Keratinocyte (primary cell): ENCODE results near the gene JAKMIP1. TPM values are rescaled to one million over a fixed set of nuclear protein-coding genes. Genes with fewer than 3 reads are reported as not detected.

Source experiments
- DNase-seq: peaks from one replicate; pipeline ENCODE4 v3.0.0-alpha.2; 2011; ENCODE audit warnings: low read depth, missing footprints, low spot score
- FAIRE-seq: peaks from 2 replicates; lab custom pipeline; 2011; peaks lifted over from hg19 to GRCh38; lab: Jason Lieb, UNC
- H2AFZ ChIP-seq: 2 replicates; pipeline ENCODE4 v1.6.0; 2012; ENCODE audit warnings: low read length, control low read depth, inconsistent platforms; ENCODE audit not compliant: control insufficient read depth
- H3K27ac ChIP-seq: 2 replicates; pipeline ENCODE4 v1.5.1; 2011; ENCODE audit warnings: low read length; ENCODE audit not compliant: control insufficient read depth, insufficient read depth
- H3K27me3 ChIP-seq: 3 replicates; pipeline ENCODE4 v1.6.0; 2011; ENCODE audit warnings: low read length; ENCODE audit not compliant: control insufficient read depth, insufficient read depth; ENCODE audit errors: extremely low read depth
- H3K36me3 ChIP-seq, 2 experiments: 2 replicates in 1 of 2; 3 replicates in 1 of 2; pipeline ENCODE4 v1.5.1; 2011; ENCODE audit warnings: low read length in 2 of 2, mild to moderate bottlenecking in 1 of 2; ENCODE audit not compliant: control insufficient read depth in 2 of 2, insufficient read depth in 2 of 2; ENCODE audit errors: extremely low read depth in 1 of 2
- H3K4me1 ChIP-seq: 3 replicates; pipeline ENCODE4 v1.5.1; 2011; ENCODE audit warnings: low read length; ENCODE audit not compliant: control insufficient read depth, insufficient read depth; ENCODE audit errors: extremely low read depth
- H3K4me2 ChIP-seq: 3 replicates; pipeline ENCODE4 v1.6.0; 2011; ENCODE audit warnings: low read depth, low read length; ENCODE audit not compliant: control insufficient read depth, insufficient read depth; ENCODE audit errors: extremely low read depth
- H3K4me3 ChIP-seq, 3 experiments: fragments of 200-600 bp in 1 of 3; sonication (generic) in 1 of 3; 2 replicates in 2 of 3; 3 replicates in 1 of 3; pipeline ENCODE4 v1.5.1; 2011 to 2016; ENCODE audit warnings: low read length in 3 of 3, mild to moderate bottlenecking in 3 of 3, control low read depth in 2 of 3, inconsistent platforms in 1 of 3, low read depth in 1 of 3, mixed read lengths in 1 of 3, mixed run types in 1 of 3, moderate library complexity in 1 of 3; ENCODE audit not compliant: control insufficient read depth in 2 of 3, insufficient read depth in 2 of 3; ENCODE audit errors: extremely low read depth in 1 of 3
- H3K79me2 ChIP-seq: 2 replicates; pipeline ENCODE4 v1.6.0; 2012; ENCODE audit warnings: low read length; ENCODE audit not compliant: control insufficient read depth, insufficient read depth
- H3K9ac ChIP-seq: 3 replicates; pipeline ENCODE4 v1.6.0; 2011; ENCODE audit warnings: low read length; ENCODE audit not compliant: control insufficient read depth, insufficient read depth; ENCODE audit errors: extremely low read depth
- H3K9me1 ChIP-seq: 3 replicates; pipeline ENCODE4 v1.6.0; 2011; ENCODE audit warnings: low read length; ENCODE audit not compliant: control insufficient read depth, insufficient read depth; ENCODE audit errors: extremely low read depth
- H3K9me3 ChIP-seq: 2 replicates; pipeline ENCODE4 v1.5.1; 2012; ENCODE audit warnings: low read depth, low read length; ENCODE audit not compliant: control insufficient read depth
- H4K20me1 ChIP-seq: 3 replicates; pipeline ENCODE4 v1.6.0; 2011; ENCODE audit warnings: low read length; ENCODE audit not compliant: control insufficient read depth, insufficient read depth; ENCODE audit errors: extremely low read depth
- EZH2 ChIP-seq: IDR thresholded peaks from one replicate; pipeline ENCODE4 v1.6.1; 2012; ENCODE audit warnings: inconsistent platforms, mild to moderate bottlenecking, low read length, moderate library complexity
- dilution Hi-C: fragments of 300-500 bp; cut with MboI; formaldehyde crosslinking; loops from one replicate; pipeline ENCODE4 v1.7.0; 2020; ENCODE audit warnings: low sequenced_read_pairs; ENCODE audit not compliant: extremely low pct_ligation_motif_present
- polyA plus RNA-seq, 5 experiments: library from polyadenylated mRNA; depleted of rRNA in 3 of 5; stranded (reverse) in 3 of 5; stranded (forward) in 1 of 5; unstranded in 1 of 5; fragments of >200 nt; gene quantifications; 1 replicate in 1 of 5; 2 replicates in 3 of 5; 3 replicates in 1 of 5; pipeline versions ENCODE4 v1.2.1 to v1.2.3, GENCODE V29; 2011 to 2012; ENCODE audit warnings: missing spikeins in 2 of 5, low read depth in 1 of 5, low replicate concordance in 1 of 5
- TF ChIP-seq, protein P1 (sequence below), 3 experiments: IDR thresholded peaks in 1 of 3; conservative IDR thresholded peaks in 1 of 3; optimal IDR thresholded peaks in 1 of 3; 2 replicates in 2 of 3; 3 replicates in 1 of 3; pipeline versions ENCODE3 to v1.5.1; 2011; ENCODE audit warnings: low read length in 3 of 3, mild to moderate bottlenecking in 3 of 3, moderate library complexity in 2 of 3, control low read depth in 1 of 3, inconsistent platforms in 1 of 3; ENCODE audit not compliant: insufficient read depth in 2 of 3; ENCODE audit errors: extremely low read depth in 1 of 3

The JAKMIP1 gene
- polyA plus RNA-seq, 1 donor (not counting 4 experiments of a cell fraction or from before 2014, with no cell fraction given), result not detected

DNA sequence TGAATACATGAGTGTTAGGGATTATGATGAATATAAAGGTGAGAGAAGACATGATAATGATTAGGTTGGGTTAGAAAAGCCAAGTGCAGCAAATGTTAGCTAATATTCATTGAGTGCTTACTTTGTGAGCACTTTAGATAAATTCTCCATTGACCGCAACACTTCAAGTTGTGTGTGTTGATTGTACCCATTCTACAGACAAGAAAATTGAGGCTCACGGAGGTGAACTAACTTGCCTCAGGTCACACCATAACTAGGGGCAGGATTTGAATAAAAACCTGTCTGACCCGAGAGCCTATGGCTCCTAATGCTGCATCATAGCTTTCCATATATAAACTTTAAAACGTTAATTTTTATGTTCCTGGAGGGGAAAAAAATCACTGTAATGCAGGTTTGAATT, 167.0 kb downstream of the JAKMIP1 start:
- Histone ChIP-seq H2AFZ (no peak overlapping the region), H3K27ac (no peak overlapping the region), H3K9me1 (no peaks in the 10 kb centered on the region), H3K4me3 (no peak overlapping the region), H3K4me1 (no peaks in the 10 kb centered on the region), H3K36me3 (no peaks in the 10 kb centered on the region), H3K9ac (no peak overlapping the region), H3K4me2 (no peak overlapping the region), H3K9me3 (no peaks in the 10 kb centered on the region), H3K79me2 (no peaks in the 10 kb centered on the region), H3K27me3 (no peaks in the 10 kb centered on the region), H4K20me1 (no peaks in the 10 kb centered on the region)
- TF ChIP-seq, protein P1, sequence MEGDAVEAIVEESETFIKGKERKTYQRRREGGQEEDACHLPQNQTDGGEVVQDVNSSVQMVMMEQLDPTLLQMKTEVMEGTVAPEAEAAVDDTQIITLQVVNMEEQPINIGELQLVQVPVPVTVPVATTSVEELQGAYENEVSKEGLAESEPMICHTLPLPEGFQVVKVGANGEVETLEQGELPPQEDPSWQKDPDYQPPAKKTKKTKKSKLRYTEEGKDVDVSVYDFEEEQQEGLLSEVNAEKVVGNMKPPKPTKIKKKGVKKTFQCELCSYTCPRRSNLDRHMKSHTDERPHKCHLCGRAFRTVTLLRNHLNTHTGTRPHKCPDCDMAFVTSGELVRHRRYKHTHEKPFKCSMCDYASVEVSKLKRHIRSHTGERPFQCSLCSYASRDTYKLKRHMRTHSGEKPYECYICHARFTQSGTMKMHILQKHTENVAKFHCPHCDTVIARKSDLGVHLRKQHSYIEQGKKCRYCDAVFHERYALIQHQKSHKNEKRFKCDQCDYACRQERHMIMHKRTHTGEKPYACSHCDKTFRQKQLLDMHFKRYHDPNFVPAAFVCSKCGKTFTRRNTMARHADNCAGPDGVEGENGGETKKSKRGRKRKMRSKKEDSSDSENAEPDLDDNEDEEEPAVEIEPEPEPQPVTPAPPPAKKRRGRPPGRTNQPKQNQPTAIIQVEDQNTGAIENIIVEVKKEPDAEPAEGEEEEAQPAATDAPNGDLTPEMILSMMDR (optimal IDR thresholded peaks at IDR 0.05 in 1 of 3, IDR thresholded peaks at IDR 0.05 in 1 of 3, conservative IDR thresholded peaks at IDR 0.05 in 1 of 3; ENCODE audit: extremely low read depth in 1 of 3, insufficient read depth in 2 of 3, low read length in 3 of 3), result no peak
- no peak for TF ChIP-seq EZH2
- dilution Hi-C loops, result no loop called here
- DNase-seq (no peak), FAIRE-seq (no peak)

DNA sequence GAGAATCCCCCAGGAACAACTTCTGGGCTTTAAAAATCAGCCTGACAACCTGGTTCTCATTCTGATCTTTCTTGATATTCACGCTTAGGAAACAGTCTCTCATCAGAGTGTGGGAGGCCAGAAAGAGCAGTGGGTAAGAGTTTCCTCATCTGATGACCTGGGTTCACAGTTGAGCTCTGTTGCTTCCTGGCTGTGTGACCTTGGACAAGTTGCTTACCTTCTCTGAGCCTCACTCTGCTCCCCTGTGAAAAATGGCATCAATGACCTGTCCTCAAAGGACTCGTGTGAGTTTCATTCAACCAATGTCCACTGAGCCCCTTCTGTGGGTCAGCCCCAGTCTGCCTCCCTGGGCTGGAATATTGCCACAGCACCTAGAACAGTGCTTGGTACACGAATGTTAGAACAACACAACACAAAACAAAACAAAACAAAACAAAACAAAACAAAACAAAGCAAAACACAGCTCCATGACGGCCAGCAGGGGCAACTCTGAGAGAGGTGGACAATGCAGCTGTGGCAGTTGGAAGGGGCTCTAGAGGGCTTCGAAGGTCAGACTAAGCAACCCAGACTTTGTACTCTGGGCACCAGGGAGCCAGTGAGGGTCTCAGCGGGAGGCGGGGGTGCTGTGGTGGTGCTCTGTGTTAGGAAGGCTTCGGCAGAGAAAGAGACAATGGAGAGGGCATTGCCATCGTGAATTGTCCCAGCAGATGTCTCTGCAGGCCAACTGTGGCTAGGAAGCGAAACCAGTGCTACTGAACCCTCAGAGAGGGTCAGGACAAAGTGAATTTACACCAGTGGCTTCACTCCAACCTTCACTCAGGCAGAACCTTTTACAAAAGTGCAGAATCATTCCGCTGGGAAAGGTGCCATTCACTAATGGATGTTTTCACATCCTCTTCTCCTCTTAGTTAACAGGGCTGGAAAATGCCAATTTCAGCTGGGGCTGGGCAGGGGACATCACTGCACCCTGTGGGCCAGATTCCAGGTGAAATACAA, 167.8 kb downstream of the JAKMIP1 start:
- H3K9me1 ChIP-seq, result no peaks in the 10 kb centered on the region
- H3K9me3 ChIP-seq, result no peaks in the 10 kb centered on the region
- dilution Hi-C loops, result no loop called here
- no peaks in the 10 kb centered on the region for H3K4me1 ChIP-seq
- no peak for TF ChIP-seq EZH2
- H3K79me2 ChIP-seq, result no peaks in the 10 kb centered on the region
- no peak overlapping the region for H3K27ac ChIP-seq
- H3K36me3 ChIP-seq, result no peaks in the 10 kb centered on the region
- no peaks in the 10 kb centered on the region for H4K20me1 ChIP-seq
- H3K4me3 ChIP-seq, result no peak overlapping the region
- H3K27me3 ChIP-seq, result no peaks in the 10 kb centered on the region
- H2AFZ ChIP-seq, result no peak overlapping the region
- DNase-seq (no peak), FAIRE-seq (no peak)
- no peak overlapping the region for H3K9ac ChIP-seq
- H3K4me2 ChIP-seq, result no peak overlapping the region
